OCI-LY3 (cell line): ENCODE data around the gene RPL38.

ENCODE experiments used
- CTCF ChIP-seq: fragments of 200-600, 300-600 bp; sonication (generic); IDR thresholded peaks from 2 replicates; pipeline ENCODE4 v1.5.1; 2014; ENCODE audit warnings: antibody characterized with exemption, low read length, low read depth
- EZH2phosphoT487 ChIP-seq: fragments of 200-600 bp; shearing (Covaris generic); IDR thresholded peaks from 2 replicates; pipeline ENCODE4 v1.6.1; 2018; ENCODE audit warnings: antibody characterized with exemption, mixed run types, low read depth

DNA sequence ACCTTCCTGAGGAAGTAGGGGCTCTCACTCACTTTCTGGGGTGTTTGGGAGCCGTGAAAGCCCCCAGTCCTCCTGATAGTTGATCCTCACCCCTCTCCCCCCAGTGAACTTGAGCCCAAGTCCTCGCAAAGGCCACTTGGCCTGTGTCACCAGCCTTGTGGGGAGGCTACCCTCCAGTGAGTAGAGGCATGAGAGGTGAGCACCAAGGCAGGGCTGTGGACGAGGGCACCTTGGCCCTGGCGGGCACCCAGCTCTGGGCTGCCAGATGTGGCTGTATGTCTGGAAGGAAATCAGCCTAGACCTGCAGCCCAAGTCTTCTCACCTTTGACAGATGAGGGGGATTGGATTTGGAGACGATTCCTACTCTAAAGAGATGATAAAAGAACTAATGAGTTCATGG lies 13.0 kb downstream of the RPL38 start:
- TF ChIP-seq CTCF: no peak
- no peak for TF ChIP-seq EZH2phosphoT487
